Measurements from ENCODE around the gene KCNJ12.

- TF ChIP-seq CTCF (IDR thresholded peaks at IDR 0.05) (no peak), POLR2A (IDR thresholded peaks at IDR 0.05) (no peak)
Observed at GRCh38 chr17:21390294-21390693, 14.1 kb downstream of the KCNJ12 start.
